ENCODE results near the gene TRIP10.
A peak's percentile ranks its signal among the peaks of the same experiment; 100 is the strongest.
"Not testable (repeated sequence)": the region's sequence is repeated elsewhere in the genome, so short reads cannot be mapped to it uniquely, and the experiment has no call there.

TRIP10 gene, protein sequence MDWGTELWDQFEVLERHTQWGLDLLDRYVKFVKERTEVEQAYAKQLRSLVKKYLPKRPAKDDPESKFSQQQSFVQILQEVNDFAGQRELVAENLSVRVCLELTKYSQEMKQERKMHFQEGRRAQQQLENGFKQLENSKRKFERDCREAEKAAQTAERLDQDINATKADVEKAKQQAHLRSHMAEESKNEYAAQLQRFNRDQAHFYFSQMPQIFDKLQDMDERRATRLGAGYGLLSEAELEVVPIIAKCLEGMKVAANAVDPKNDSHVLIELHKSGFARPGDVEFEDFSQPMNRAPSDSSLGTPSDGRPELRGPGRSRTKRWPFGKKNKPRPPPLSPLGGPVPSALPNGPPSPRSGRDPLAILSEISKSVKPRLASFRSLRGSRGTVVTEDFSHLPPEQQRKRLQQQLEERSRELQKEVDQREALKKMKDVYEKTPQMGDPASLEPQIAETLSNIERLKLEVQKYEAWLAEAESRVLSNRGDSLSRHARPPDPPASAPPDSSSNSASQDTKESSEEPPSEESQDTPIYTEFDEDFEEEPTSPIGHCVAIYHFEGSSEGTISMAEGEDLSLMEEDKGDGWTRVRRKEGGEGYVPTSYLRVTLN

DNA sequence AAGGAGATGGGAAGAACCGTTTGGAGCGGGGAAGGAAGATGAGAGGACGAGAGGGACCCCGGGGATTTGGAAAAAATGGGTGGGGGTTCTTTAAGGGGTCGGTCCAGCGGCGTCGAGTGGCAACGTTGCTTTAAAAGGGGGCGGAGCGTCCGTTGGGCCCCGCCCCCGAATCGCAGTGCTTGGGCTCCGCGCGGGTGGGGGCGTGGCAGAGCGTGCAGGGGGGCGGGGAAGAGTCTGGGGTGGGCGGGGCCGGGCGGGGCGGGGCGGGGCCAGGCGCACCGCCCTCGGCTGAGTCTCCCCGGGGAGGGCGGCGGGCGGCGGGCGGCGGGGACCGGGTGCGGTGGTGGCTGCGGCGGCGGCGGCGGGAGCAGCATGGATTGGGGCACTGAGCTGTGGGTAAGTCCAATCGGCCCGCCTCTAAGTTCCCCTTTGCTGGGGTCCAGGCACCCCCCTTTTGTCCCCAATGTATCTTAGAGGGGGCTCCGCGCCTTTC is at the start of gene TRIP10:
Gene TRIP10 (plus strand): TSS at position 291 of the 493 bp plus-strand sequence. CDS start 82 bp downstream, at position 373.
- DNase-seq (ENCODE audit: low read depth): peak; percentile 69

DNA sequence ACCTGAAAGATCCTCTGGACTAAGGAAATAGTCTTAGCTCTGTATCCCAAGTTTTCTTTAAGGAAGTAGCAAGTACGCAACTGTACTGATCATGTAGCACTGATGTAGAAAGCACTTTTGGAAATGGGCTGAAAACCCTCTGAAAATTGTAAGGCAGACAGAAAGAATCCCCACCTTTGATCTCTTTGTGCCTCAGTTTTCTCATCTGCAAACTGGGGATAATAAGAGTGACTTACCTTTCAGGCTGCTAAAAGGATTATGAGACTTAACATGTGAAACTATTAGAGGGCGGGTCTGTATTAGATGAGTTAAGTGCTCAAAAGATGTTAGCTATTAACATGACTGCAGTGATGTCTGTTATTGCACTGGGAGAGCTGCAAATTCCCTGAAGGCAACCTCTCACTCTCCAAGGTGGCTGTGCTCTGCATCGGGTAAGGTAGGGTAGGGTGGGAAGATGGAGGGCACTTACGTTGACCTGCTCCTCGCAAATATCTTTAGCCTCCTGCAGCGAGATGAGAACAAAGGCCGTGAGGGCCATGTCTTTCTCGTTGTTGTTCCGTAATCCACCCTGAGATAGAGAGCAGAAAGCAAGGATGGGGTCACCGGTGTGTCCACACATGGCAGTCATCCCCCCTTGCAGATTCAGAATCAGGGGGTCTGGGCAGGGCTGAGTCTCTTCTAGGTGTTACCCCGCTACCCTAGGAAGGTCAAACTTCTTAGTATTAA is 49.2 kb upstream of the TRIP10 start:
- no peak for DNase-seq (ENCODE audit: low read depth)

DNA sequence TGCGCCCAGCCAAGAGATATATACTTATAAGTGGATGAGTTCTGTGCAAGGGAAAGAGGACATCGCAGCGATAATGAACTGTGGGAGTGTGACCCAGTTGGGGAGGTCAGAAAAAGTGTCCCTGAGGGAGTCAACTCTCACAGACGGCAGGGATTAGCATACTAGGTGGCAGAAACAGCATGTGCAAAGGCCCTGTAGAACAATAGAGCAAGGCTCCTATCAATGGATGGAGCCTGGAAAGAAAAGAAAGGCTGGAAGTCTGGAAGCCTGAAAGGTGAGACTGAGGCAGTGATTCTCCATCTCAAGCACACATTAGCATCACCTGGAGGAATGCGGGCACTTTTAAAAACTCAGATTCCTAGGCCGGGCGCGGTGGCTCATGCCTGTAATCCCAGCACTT is 48.1 kb upstream of the TRIP10 start:
- no peak for DNase-seq (ENCODE audit: low read depth)

DNA sequence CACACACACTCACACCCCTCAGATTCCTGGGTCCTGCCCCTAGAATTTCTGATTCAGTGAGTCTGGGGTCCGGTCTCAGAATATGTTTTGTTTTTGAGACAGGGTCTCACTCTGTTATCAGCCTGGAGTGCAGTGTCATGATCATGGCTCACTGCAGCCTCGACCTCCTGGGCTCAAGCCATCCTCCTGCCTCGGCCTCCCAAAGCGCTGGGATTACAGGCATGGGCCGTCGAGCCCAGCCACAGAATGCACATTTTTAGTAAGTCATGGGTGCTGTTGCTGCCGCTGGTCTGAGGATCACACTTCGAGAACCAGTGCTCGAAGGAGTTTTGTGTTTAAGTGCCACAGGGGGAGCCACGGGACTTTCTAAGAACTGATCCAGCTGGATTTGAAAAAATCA is 47.5 kb upstream of the TRIP10 start:
- no peak for DNase-seq (ENCODE audit: low read depth)

DNA sequence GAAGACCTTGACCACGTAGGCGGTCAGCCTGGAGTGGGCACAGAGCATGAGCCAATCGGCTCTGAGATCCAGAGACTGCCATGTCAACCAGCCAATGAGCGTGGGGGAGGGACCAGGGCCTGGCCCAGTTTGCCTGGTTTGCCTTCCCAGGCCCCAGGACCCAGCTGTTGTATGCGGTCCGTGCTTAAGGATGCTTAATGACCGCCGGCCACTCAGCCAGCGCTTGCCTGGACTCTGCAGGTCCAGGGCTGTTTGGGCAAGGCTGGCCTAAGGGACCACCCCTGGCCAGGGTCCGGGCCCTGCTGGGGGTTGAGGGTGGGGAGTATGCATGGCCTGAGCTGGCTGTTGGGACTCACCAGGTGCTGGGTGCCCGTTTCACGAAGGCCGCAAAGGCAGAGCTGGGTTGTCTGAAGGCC is 46.4 kb upstream of the TRIP10 start:
- DNase-seq (ENCODE audit: low read depth): no peak

DNA sequence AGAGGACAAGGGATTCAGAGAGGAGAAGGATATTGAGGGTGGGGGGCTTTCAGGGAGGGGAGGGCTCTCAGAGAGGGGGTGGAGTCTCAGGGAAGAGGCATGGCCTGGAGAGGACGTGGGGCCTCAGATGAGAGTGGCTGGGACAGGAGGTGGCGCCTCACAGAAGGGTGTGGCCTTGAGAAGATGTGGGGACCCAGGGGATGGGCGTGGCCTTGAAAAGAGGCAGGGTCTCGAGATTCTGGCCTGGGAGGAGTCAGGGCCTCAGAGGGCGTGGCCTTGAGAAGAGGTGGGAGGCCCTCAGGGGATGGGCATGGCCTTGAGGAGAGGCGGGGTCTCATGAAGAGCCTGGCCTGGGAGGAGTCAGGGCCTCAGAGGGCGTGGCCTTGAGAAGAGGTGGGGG is 45.8 kb upstream of the TRIP10 start:
- DNase-seq (ENCODE audit: low read depth): no peak

DNA sequence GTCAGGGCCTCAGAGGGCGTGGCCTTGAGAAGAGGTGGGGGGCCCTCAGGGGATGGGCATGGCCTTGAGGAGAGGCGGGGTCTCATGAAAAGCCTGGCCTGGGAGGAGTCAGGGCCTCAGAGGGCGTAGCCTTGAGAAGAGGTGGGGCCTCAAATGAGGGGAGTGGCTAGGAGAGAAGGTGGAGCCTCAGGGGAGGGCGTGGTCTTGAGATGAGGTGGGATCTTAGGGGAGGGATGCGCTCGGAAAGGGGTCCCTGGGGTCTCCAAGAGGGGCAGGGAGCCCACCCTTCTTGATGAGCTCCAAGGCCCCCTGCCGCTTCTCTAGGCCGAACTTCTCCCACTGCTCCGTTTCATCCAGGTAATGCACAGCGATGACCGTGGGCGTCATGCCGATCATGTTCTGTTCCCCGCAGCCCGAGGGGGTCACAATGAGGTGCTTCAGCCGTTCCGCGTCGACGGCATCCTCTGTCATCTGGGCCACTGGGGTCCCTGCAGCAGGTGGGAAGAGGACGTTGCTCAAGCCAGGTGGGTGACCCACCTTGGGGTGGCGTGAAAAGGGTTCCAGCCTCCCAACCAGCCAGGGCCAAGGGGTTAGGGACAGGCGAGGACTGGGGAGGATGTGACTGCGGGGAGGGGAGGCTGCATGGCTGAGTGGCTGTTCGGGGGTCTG is 45.2 kb upstream of the TRIP10 start:
- DNase-seq (ENCODE audit: low read depth): no peak

DNA sequence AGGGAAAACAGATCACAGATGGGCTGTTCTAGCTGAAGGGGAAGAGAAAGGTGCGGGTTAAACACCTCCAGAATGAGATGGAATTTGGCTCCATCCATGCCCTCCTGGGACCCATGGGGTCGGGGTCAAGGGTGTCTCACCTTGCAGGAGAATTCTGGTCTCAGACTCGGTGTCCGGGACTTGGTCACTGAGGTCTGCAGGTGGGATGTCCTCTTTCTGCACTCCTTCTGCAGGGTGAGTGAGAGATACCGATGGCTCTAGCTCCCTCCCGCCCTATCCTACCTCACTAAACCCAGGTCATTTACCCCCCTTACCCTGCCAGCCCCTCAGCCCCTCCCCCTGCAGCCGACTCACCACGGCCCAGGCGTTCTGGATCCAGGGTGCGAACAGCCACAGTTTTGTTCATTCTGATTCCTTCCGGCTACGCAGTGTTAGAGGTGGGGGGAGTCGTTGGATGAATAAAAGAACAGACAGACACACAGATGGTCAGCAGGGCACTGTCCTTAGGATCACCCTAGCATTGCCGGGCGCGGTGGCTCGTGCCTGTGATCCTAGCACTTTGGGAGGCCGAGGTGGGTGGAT is 43.1 kb upstream of the TRIP10 start:
- no peak for DNase-seq (ENCODE audit: low read depth)

DNA sequence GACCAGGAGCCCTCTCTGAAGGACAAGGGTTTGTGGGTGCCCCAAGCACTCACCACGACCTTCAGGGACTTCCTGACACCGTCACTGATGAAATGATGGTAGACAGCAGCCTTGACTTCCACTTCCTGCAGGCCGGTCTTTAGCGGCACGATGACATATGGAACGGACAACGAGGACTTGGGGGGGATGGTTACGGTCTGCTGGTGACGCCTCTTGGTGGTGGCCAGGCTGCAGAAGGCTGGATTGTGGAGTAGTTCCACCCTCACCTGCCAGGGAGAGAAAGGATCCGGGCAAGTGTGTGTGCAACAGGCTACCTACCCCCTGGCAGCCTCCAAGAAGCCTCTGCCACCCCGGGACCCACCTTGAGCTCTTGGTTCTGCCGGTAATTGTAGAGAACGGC is 42.2 kb upstream of the TRIP10 start:
- DNase-seq (ENCODE audit: low read depth): no peak

DNA sequence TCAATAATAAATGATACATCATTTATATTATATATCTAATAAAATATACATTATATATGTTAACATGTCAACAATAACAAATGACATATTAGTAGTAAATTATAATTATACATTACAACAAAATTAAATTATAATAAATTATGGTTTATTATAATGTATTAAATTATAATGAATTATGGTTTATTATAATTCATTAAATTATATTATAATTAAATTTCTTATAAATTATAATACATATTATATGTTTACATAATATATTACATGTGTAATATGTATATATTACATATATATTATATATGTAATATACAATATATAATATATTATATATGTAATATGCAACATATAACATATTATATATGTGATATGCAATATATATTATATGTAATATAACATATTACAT is 39.5 kb upstream of the TRIP10 start:
- no peak for DNase-seq (ENCODE audit: low read depth)

DNA sequence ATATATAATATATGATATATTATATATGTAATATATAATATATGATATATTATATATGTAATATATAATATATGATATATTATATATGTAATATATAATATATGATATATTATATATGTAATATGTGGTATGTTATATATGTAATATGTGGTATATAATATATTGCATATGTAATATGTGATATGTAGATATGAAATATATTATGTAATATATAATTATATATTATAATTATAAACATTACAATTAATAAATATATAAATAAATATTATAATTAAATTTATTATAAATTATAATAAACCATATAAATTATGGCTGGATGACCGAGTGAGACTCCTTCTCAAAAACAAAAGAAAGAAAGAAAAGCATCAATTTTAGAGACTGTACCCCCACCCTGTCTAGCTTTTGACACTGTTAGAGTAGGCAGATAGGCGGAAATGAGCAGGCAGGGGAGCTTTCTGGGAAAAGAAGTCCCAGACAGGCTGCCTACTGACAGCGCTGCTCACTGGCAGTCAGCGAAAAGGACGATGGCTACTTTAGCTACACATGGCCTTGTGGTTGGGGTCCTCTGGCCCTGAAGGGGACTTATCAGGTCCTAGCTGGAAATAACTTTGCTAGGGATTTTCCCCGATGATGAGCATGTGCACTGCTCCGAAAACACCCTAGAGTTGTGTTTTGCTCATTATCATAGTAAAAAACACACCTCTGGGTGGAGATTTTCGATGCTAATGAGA is 38.7 kb upstream of the TRIP10 start:
- no peak for DNase-seq (ENCODE audit: low read depth)

DNA sequence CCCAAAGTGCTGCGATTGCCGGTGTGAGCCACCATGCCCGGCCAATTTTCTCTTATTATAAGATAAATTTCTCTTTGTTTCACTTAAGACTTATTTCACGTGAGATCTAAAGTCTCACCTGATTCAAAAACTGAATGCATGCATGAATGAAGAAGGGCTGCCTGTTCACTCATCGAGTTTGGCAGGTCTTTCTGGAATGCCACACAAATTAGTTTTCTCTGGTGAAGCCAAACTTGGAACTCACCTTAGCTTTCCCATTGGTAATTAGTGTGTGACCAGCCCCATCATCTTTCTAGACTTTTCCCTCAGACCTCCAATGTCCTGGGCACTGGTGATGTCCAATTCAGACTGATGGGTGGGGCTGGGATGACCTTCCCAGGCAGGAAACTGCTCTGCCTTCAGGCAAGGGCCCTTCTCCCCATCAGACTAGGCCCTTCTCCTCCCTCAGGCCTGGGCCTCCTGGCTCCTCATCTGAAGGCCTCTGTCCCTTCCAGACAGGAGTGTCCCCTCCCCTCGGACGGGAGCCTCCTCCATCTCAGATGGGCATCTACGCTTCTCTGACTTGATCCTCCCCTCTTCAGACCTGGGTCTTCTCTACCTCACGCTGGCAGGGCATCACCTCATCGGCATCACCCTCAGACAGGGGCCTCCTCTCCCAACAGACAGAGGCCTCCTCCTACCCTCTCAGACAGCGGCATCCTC is 33.4 kb upstream of the TRIP10 start:
- DNase-seq (ENCODE audit: low read depth): no peak

DNA sequence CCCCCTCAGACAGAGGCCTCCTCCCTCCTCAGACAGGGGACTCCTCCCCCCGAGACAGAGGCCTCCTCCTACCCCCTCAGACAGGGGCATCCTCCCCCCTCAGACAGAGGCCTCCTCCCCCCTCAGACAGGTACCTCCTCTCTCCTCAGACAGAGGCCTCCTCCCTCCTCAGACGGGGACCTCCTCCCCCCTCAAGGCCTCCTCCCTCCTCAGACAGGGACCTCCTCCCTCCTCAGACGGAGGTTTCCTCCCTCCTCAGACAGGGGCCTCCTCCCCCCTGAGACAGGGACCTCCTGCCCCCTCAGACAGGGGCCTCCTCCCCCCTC is 32.9 kb upstream of the TRIP10 start:
- DNase-seq (ENCODE audit: low read depth): no peak

DNA sequence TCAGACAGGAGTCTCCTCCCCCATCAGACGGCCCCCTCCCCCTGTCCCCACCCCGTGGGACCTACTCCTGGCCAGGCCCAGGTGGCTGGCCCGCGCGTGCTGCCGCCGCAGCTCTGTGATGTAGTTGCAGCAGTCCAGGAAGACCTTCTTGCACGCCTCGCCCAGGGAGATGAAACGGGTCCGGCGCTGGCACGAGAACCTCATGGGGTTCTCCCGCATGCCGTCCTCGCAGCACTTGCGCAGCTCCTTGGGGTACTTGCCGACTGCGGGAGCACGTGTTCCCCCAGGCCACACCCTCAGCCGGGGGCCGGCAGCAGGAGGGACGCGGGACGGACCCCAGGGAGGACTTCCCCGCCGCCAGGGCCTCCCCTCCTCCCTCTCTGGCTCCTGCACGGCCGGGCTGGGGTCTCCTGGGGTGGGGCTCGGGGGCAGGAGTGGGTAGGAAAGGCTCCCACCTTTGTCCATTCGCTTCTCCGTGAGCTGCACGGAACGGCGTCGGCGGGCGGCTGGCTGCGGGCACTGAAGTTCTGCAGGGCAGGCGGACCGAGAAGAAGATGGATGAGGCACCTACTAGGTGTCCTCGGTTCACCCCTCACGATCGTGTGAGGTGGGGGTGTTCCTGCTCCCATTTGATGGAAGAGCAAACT is 32.3 kb upstream of the TRIP10 start:
- no peak for DNase-seq (ENCODE audit: low read depth)

DNA sequence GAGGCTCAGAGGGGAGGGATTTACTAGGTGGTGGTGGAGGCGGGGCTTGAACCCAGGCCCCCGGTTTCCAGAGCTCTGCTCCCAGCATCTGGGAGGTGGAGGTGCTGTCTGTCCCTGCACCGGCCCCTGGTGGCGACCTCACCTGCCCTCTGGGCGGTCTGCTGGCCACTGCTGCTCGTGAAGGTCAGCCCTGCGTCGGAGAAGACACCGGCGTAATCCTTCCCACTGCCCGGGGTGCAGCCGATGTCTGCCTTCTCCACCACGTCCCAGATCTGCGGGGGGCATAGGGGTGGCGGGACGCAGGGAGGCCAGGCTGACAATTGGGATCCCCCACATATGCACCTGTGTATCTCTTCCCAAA is 31.8 kb upstream of the TRIP10 start:
- no peak for DNase-seq (ENCODE audit: low read depth)

DNA sequence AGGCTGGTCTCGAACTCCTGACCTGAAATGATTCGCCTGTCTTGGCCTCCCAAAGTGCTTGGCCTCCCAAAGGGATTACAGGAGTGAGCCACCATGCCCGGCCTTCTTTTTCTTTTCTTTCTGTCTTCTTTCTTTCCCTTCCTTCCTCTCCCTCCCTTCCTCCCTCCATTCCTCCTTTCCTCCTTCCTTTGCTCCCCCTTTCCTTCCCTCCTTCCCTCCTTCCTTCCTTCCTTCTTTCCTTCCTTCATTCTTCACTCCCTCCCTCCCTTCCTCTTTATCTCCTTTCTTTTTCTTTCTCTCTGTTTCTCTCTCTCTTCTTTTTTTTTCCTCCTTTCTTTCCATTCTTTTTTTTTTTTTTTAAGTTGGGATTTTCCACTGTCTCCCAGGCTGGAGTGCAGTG is 31.1 kb upstream of the TRIP10 start:
- no peak for DNase-seq (ENCODE audit: low read depth)

DNA sequence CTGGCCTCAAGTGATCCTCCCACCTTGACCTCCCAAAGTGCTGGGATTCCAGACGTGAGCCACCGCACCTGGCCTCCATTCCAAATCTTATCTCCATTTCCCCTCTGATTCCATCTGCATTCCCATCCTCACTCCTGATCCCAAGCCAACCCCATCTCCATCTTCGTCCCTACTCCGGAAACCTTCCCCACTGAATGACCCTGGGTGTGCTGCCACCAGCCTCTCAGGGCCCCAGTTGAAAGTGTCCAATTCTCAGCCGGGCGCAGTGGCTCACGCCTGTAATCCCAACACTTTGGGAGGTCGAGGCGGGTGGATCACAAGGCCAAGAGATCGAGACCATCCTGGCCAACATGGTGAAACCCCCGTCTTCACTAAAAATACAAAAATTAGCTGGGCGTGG is 30.6 kb upstream of the TRIP10 start:
- DNase-seq (ENCODE audit: low read depth): not testable (repeated sequence)

DNA sequence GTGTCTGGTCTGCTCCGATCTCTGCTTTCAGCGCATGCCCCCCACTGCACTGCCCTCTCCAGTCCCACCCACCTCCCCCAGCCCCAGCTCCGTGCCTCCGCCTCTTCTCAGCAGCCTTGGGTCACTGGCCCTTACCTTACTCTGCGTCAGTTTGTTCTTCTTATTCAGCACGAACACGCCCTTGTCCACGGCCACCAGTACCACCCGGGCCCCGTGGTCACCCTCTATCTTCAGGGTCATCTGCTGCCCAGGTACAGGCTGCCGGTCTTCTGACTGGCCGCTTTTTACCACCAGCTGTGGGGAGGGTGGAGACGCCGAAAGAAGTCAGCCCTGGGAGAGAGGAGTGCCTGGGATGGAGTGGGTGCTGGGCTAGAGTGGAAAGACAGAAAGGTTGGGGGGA is 29.9 kb upstream of the TRIP10 start:
- no peak for DNase-seq (ENCODE audit: low read depth)

DNA sequence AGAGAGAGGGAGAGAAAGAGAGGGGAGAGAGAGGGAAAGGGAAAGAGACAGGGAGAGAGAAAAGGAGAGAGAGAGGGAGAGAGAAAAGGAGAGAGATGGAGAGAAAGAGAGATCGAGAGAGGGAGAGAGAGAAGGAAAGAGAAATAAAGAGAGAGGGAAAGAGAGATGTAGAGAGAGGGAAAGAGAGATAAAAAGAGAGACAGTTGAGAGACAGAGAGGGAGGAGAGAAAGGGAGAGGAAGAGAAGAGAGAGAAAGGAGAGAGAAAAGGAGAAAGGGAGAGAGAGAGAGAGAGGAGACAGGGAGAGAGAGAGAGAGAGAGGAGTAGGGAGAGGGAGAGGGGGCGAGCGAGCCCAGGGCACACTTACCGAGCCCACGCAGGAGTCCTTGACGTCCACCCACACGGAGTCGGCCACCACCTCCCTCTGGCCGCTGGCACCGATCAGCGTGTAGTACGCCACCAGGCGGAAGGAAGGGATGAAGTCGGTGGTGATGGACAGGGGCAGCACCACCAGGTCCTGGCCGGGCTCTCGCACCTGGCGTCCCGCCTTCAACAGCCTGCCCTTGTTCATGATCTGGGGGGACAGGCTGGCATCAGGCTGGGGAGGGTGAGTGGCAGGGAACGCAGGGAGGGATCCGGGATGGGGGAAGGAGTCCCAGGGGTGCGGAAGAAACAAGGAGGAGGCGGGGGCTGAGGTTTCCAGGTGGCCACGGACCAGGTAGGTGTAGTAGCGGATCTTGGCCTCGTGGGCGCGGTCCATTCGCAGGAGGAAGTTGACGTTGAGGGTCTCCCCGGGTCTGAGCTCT is 29.0 kb upstream of the TRIP10 start:
- no peak for DNase-seq (ENCODE audit: low read depth)

DNA sequence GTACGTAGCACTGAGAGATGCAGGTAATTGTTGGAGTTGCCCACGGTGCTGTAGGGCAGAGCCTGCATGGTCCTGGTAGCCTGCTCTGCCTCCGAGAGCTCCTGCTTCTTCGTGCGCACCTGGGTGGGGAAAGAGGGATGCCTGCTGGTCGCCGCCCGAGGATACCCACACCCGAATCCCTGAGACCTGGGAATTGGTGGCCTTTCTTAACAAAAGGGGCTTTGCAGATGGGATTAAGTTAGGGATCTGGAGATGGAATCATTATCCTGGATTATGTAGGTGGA is 28.5 kb upstream of the TRIP10 start:
- DNase-seq (ENCODE audit: low read depth): no peak

All from stimulated activated CD8-positive, alpha-beta memory T cell treated with anti-CD3 and anti-CD28 coated beads, Interleukin-15, amount 100 ng/mL, for 24 hours (primary cell).